Measurements from ENCODE around the gene TBC1D4.

- TF ChIP-seq CTCF (IDR thresholded peaks at IDR 0.05 in 4 of 5, conservative IDR thresholded peaks at IDR 0.05 in 1 of 5), result no peak
- TF ChIP-seq POLR2A (IDR thresholded peaks at IDR 0.05), result no peak
Observed at GRCh38 chr13:75321084-75321483, 160.9 kb downstream of the TBC1D4 start.
